GM21528 (cell line): ENCODE measurements around the gene MTURN.
A peak's percentile ranks its signal among the peaks of the same experiment; 100 is the strongest.
"Not testable (repeated sequence)": the region's sequence is repeated elsewhere in the genome, so short reads cannot be mapped to it uniquely, and the experiment has no call there.

Experiments used
- ATAC-seq: cut with Tn5 transposase; IDR thresholded peaks from one replicate; pipeline ENCODE4 v1.9.1; 2021; ENCODE audit warnings: mild to moderate bottlenecking, moderate library complexity; ENCODE audit not compliant: unreplicated experiment, low FRiP score

The MTURN gene

DNA sequence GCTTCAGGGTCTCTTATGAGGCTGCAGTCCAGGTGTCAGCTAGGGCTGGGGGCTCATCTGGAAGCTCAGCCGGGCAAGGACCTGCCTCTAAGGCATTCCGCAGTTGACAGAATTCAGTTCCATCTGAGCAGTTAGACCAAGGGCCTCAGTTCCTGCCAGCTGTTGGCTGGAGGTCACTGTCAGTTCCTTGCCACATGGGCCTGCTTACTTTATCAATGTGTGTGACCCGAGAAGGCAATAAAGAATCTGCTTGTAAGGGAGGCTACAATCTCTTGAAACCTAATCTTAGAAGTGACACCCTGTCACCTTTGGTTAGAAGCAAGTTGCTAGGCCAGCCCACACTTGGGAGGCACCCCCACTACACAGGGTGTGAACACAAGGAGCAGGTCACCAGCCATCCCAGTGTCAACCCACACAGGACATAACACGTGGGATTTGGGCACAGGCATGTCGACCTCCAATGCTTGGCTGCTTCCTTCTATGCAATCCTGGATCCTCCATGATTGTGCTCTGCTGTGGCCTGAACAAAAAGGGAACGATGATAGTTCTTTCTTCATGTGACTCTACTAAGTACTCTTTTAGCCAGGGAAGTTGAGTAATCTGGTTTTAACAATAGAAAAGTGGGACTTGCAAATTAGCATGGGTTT lies 41.8 kb downstream of the MTURN start:
- ATAC-seq: no peak

DNA sequence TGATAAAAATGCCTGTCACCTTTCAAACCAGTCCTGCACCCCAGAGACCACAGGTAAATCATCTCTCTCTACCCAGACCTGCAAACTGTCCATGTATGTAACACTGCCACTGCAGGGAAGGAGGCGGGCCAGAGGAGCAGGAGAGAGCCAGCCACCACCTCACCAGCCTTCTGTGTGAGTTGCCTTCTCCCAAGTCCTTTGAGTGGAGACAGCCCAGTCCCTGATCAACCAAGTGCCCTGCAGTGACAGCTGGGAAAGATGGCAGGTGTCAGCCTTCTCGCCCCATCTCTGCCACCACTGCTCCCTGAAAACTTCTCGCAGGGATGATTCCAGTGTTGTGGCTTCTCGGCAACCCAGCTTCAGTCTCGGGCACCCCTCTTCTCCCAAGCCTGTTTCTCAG lies 42.4 kb downstream of the MTURN start:
- no peak for ATAC-seq

DNA sequence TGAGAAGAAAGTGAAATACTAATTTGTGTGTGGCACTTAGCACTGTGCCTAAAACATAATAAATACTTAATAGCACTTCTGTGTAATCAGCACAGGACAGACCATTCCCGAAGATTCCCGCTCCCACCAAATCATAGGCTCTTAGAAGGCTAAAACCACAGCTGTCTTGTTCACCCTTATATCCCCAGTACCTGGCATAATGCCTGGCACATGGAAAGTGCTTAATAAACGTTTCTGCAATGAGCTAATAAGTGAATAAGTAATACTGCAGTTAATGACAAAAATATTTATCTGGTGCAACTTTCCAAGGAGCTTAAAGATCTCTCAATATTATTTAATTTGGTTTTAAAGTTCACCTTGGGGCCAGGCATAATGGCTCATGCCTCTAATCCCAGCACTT lies 43.2 kb downstream of the MTURN start:
- no peak for ATAC-seq

DNA sequence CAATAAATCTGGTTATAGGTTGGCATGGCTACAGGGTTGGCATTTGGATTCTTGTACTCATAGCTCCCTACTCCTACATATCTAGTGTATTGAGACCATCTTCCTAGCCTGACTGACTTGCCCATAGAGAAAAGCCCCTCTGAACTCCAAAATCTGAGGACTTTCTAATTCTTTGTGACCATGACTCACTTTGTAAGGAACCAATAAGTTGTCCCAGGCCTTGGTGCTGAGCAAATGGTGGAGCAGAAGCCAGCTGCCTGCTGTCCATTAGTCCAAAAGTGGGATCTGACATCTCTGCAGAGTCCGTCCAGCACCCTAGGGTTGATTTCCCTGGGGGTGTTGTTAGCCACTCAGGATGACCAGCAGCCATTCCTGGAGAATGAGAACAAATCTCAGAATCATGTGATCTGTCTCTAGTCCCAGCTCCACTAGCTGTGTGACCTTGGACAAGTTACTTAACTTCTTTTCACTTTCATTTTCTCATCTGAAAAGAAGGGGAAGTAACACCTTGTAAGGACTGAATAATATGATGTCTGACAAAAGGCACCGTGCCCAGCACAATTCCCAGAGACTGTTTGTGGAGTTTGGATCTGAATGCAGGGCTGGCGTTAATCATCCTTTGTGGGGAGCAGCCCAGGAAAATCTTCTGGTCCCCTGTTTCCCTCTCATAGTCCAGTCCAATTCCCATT lies 44.1 kb downstream of the MTURN start:
- ATAC-seq: peak; percentile 82

DNA sequence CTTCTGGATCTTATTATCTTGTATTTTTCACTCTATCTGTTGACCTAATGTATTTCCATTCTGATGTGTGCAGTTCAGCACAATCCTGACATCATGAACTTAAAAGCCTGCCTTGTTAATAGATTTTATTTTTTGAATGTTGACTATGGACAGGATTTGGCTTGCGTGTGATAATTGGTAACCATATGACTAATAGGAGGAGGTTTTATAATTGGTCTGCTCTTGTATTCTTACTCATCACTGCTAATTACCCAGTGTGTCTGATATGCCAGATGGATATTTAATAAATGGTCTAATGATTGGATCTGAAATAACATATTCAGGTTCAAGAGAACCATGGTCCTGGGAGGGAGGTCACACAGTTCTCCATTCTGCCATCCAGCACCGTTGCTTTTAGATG lies 45.9 kb downstream of the MTURN start:
- no peak for ATAC-seq

DNA sequence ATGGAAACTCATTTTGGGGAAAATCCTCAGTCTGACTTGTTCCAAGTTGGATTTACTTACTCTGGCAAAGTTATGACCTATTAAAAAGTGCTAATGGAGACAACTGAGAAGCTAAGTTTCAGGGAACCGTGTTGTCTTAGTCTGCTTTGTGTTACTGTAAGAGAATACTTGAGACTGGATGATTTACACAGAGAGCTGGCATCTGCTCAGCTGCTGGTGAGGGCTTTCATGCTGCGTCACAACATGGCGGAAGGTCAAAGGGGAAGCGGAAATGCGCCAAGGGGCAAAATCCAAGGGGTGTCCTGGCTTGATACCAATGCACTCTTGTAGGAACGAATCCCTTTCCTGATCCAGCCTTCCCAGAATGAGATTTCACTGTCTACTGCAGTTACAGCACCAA lies 46.4 kb downstream of the MTURN start:
- no peak for ATAC-seq

DNA sequence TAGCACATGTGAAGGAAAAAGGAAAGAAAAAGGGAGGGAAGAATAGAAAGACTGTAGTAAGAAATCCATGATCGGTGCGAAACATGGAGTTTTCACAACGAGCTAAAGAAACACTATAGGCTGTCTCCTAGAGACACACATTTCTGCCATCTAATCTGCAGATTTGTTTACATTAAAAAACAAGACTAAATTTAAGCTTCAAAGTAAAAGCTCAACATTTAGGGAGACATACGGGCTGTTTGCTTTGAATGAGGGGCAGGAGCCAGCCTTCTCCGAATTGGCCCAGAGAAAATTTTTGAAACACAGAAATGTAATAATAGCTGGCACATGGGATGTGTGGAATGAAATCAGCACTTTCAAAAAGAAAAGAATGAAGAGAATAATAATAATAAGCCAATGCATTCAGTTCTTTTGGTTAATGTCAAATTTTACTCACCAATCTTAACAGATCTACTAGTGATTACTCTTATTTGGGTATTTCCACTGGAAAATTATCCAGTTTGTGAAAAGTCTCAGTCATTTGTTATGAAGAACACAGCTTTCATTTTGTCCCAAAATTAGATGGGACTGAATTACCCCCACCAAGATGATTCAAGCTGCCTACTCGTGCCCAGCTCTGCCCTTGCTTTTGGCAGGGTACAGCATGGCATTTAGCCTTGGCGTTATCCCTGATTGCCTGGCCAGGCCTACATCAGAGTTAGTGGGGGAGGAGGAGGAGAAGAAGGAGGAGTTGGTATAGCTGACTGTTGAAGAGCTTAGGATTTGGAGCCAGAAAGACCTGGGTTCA lies 47.1 kb downstream of the MTURN start:
- no peak for ATAC-seq

DNA sequence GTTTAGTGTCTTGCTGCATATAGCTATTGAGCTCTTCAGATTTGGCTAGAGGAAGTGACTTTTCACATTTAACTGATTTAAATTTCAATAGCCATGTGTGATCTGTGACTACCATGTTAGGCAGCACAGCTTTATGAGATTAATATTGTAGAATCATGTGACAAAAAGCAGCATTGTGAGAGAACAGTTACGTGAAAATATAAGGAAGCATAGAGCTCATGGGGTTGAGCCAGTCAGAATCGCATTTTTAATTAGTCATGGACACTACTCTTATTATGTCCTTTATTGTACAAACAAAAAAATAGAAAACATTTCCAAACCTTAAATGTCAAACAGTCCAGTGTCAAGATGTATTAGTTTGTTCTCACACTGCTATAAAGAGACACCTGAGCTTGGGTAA lies 48.0 kb downstream of the MTURN start:
- ATAC-seq: no peak

DNA sequence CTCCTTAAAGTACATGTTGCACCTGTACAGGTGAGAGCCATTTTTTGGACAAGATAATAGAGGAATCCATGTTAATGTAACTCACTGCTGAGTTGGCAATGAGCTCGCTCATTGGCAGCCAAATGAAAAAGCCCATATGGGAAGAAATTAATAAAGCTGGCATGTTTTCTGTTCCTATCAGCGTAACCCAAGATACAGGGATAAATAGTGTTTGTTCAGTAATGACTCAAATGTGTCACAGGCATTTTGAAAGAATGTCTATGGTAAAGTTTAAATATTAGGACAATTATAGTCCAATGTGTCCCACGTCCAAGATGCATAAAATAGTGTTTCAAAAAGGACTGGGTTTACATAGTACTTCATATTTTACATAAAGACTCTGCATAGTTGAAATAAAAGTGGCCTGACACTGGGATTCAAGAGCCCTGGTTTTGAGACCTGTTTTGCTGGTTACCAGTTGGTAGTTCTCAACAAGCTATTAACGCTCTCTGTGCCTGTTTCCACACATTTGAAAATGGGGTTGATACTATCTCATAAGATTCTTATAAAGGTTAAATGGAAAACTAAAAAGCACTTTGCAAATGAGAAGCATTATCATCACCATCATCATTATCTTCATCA lies 49.1 kb downstream of the MTURN start:
- no peak for ATAC-seq

DNA sequence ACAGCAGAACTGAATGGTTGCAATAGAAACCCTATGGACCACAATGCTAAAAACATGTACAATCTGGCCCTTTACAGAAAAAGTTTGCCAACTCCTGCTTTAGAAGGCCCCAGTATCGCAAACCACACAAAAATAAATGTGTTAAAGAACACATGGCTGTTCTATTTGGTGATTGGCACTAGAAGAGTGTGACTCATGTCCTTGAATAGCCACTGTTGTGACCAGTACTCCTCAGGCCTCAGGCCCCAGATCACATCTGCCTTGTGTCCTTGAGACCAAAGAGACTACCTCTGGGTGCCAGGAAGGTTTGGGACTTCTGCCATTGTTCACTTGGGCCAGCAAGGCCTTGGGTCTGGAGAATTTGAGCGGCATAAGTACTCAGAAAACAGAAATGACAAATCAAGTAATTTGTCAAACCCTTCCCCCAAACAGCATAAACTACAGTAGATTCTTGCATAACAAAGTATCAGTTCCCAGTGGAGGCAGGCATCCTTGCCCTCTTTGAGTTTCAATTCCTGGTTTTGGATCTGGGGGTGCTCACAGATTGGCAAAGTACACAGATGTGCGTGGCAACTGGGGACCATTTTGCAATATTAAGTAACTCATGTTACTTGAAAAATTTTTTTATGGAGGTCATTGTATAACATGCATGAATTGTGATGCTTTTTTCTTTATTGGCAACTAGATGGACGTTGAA lies 50.2 kb downstream of the MTURN start:
- no peak for ATAC-seq

DNA sequence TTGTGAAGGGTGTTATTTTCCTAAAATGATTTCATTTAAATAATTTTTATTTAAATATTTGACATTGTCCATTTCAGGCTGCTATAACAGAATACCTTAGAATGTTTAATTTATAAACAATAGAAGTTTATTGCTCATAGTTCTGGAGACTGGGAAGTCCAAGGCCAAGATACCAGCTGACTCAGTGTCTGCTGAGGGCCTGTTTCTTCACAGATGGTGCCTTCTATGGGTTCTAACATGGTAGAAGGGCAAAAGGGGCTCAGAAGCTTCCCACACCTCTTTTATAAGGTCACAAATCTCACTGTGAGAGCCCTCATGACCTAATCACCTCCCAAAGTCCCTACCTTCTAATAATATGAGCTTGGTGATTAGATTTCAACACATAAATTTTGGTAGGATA lies 50.7 kb downstream of the MTURN start:
- no peak for ATAC-seq

DNA sequence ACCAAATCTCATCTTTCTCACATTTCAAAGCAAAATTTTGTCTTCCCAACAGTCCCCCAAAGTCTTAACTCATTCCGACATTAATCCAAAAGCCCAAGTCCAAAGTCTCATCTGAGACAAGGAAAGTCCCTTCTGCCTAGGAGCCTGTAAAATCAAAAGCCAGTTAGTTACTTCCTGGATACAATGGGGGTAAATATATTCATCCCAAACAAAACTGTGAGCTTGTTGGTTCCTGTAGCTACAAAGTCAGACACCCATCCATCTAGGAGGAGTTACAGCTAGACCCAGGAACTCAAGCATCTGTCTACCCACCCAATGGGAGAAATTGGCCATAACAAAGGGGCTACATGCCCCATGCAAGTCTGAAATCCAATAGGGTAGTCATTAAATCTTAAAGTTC lies 51.9 kb downstream of the MTURN start:
- ATAC-seq: no peak

DNA sequence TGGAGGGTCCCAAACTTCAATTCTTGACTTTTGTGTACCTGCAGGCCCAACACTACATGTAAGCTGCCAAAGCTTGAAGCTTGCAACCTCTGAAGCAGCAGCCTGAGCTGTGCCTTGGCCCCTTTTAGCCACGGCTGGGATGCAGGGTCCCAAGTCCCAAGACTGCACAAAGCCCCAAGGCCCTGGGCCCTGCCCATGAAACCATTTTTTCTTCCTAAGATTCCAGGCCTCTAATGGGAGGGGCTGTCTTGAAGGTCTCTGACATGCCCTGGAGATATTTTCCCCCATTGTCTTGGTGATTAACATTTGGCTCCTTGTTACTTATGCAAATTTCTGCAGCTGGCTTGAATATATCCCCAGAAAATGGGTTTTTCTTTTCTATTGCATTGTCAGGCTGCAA lies 52.7 kb downstream of the MTURN start:
- ATAC-seq: no peak

DNA sequence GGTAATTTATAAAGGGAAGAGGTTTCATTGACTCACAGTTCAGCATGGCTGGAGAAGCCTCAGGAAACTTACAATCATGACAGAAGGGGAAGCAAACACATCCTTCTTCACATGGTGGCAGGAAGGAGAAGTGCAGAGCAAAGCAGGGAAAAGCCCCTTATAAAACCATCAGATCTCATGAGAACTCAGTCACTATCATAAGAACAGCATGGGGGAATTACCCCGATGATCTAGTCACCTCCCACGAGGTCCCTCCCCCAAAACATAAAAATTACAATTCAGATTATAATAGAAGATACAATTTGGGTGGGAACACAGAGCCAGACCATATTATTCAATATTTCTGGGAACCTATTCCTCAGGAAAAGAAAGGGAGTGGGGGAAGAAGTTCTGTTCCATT lies 53.6 kb downstream of the MTURN start:
- ATAC-seq: not testable (repeated sequence)

DNA sequence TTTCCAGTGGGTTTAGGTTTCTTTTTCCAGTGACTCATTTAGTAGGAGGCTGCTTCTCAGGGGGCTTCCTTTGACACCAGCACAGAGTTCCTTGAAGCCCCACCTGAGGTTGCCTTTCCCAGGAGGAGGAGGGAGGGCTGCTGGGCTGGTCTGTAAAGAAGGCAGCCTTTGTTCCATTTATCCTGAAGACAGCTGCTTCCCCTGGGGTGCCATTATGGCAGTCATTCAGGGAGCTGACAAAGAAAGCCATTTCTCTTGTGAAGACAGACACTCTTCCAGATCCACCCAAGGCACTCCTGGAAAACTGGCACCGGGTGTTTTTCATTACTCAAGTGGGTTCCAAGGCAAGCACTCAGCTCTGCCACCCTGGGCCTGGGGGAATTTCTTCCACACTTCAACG lies 54.0 kb downstream of the MTURN start:
- ATAC-seq: no peak

DNA sequence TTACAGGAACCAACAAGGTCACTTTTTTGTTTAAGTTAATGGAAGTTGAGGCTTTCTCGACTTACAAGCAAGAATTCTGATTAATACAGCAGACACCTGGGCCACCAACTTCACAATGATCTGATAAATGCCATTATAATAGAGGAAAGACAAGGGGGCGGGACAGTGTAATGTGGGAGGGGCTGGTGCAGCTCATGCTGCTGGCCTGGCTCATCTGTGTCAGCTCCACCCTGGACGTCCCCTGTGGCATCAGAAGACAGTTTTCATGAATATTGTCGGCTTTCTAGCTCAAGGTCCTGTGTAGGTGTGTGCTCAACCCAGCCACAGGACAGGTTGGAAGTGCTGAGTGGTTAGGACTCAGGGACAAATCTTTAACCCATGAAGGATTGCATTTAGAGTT lies 57.0 kb downstream of the MTURN start:
- no peak for ATAC-seq

DNA sequence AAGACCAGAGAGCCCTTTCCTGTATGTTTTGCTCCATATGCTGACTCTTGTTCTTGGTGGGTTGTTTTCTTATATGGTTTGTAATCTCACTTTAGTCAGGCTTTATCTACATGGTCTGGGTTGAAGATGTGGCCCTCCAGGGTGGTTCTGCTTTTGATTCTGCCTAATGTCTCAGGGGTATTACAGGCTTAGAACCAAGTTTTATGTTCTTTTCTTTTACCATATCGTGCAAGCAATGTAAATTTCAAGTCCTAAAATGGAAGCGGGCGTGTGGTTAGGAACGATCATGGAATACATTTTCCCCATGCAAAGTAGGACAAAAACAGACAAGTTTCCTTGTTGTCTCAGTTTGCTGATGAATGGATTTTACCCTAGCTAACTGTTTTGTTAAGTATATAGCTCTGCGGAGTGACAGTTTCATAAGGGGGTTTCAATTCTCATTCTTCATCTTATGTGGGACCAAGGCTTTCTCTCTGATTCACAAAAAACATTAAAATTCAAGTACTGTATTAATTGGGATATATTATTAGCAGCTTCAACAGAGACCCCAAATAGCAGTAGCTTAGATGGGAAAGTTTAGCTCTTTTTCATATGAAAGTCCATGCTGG lies 58.7 kb downstream of the MTURN start:
- ATAC-seq: no peak

DNA sequence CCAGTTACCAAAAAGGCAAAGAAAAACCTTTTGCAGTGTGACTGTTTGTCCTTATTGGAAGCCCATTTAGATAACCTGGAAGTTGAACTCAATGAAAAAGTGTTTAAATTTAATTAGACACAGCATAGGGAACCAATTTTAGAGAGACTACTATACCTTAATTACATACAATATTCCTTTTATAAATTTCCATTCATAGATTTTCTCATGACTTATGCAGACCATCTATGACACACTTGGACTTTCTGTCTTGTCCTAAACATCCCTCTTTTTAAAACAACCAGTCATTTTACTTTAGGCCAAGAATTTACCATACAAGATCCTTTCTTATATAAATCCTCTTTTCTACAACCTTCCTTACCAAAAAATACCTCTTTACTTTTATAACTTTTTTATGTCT lies 61.6 kb downstream of the MTURN start:
- no peak for ATAC-seq

DNA sequence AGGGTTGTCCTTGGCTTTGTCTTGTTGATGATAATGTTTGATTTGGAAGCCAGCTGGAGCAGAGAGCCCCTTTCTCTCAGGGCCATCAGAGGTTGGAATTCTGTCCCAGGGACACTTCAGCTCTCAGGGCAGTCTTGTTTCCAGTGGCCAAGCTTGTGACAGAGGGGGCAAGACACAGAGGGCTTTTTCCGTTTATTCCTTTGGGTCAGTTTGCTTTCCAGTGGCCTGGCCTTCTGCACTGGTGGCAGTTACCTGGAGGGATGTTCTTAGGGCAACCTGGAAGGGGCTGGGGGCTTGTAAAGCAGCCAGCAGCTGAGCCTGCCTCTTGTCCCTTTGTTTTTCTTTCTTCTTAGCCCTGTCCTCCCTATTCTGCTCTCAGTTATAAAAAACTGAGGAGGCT lies 62.7 kb downstream of the MTURN start:
- ATAC-seq: no peak

DNA sequence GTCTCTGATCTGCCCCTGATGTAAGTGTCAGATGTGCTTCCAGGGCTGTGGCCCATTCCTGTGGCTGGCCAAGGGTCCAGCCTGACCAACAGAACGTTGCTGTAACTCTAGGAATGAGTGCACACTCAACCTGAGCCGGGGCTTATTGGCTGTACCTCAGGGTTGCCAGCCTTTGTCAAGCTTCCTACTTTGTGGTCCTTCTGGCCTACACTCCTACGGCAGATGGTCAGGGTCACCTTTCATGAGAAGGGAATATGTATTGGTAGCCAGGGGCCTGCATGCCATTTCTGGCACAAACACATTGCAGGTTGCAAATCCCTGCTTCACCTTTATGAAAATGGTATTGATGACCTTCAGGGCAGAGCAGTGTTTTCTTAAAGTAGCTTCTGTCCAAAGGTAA lies 64.5 kb downstream of the MTURN start:
- ATAC-seq: no peak
